Endothelial cell (in vitro differentiated cells): ENCODE data around the gene TPPP2. TPM values are rescaled to one million over a fixed set of nuclear protein-coding genes. Genes with fewer than 3 reads are reported as not detected.

Experiments used
- DNase-seq: peaks from one replicate; pipeline ENCODE4 v3.0.0; 2021; ENCODE audit warnings: low spot score
- H3K27ac Mint-ChIP-seq: one replicate; pipeline ENCODE4 v1.8.0; 2021; ENCODE audit warnings: mixed read lengths, inconsistent platforms; ENCODE audit not compliant: unreplicated experiment
- H3K27me3 Mint-ChIP-seq: one replicate; pipeline ENCODE4 v1.8.0; 2021; ENCODE audit warnings: mild to moderate bottlenecking, moderate library complexity, mixed read lengths, inconsistent platforms; ENCODE audit not compliant: unreplicated experiment
- H3K36me3 Mint-ChIP-seq: one replicate; pipeline ENCODE4 v1.8.0; 2021; ENCODE audit warnings: mild to moderate bottlenecking, low read depth, mixed read lengths, inconsistent platforms; ENCODE audit not compliant: unreplicated experiment
- H3K4me1 Mint-ChIP-seq: one replicate; pipeline ENCODE4 v1.8.0; 2021; ENCODE audit warnings: mild to moderate bottlenecking, mixed read lengths, inconsistent platforms; ENCODE audit not compliant: unreplicated experiment
- H3K4me3 Mint-ChIP-seq: one replicate; pipeline ENCODE4 v1.8.0; 2021; ENCODE audit warnings: mild to moderate bottlenecking, mixed read lengths, inconsistent platforms; ENCODE audit not compliant: unreplicated experiment
- H3K9me3 Mint-ChIP-seq: one replicate; pipeline ENCODE4 v1.8.0; 2021; ENCODE audit warnings: mixed read lengths, inconsistent platforms; ENCODE audit not compliant: unreplicated experiment
- total RNA-seq: library from RNA; stranded (reverse); fragmentation: NEBNext Ultra II Directional; extraction: Animal tissue kit (Norgen Biotek cat#: 25700); gene quantifications from one replicate; pipeline ENCODE4 v1.2.1, GENCODE V29; 2021; ENCODE audit not compliant: unreplicated experiment
- TF ChIP-seq, protein P1 (sequence below): fragments of 200-600 bp; sonication (generic); IDR thresholded peaks from one replicate; pipeline ENCODE4 v1.5.0; 2021; ENCODE audit warnings: antibody characterized with exemption; ENCODE audit not compliant: unreplicated experiment

Gene TPPP2
- total RNA-seq, 1 donor from 2014 or later = 0.62 TPM

DNA sequence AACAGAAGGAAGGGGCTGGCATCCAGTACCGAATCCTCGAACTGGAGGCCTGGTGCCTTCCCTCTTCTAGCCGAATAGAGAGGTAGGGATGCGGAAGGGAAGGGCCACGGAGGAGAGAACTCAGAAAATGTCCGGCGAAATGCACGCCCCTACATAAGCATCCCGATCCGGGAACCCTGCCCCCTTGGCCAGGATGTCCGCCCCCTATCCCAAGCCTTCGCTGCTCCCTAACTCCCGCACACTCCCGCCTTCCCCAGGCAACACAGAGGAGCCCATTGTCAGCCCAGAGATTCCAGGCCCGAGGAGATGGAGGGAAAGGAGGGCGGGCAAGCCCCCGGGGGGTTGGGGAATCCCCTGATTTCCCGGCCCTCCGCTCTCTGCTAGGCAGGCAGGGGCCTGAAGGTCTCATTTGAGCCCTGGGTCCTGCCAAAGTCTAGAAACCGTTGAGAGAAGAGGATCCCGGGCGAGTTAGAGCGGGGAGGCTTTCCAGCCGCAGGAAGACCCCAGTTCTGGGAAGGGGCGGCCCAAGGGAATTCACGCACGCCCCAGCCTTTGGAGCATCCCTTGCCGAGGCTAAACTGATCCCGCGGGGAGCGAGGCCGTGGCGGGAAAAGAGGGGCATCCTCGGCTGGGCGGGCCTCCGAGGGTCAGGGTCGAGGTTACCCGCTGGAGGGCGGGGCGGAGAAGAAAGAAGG, 39.5 kb downstream of the TPPP2 start:
- Mint-ChIP-seq H3K36me3 (peaks cover 5% of the 10 kb centered on the region), H3K27me3 (peaks cover 17% of the 10 kb centered on the region), H3K27ac (peak overlapping the region; percentile 73), H3K4me1 (peaks cover 15% of the 10 kb centered on the region), H3K4me3 (peak overlapping the region; percentile 78), H3K9me3 (no peaks in the 10 kb centered on the region)
- DNase-seq = peak; percentile 26
- TF ChIP-seq, protein P1, sequence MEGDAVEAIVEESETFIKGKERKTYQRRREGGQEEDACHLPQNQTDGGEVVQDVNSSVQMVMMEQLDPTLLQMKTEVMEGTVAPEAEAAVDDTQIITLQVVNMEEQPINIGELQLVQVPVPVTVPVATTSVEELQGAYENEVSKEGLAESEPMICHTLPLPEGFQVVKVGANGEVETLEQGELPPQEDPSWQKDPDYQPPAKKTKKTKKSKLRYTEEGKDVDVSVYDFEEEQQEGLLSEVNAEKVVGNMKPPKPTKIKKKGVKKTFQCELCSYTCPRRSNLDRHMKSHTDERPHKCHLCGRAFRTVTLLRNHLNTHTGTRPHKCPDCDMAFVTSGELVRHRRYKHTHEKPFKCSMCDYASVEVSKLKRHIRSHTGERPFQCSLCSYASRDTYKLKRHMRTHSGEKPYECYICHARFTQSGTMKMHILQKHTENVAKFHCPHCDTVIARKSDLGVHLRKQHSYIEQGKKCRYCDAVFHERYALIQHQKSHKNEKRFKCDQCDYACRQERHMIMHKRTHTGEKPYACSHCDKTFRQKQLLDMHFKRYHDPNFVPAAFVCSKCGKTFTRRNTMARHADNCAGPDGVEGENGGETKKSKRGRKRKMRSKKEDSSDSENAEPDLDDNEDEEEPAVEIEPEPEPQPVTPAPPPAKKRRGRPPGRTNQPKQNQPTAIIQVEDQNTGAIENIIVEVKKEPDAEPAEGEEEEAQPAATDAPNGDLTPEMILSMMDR = no peak

DNA sequence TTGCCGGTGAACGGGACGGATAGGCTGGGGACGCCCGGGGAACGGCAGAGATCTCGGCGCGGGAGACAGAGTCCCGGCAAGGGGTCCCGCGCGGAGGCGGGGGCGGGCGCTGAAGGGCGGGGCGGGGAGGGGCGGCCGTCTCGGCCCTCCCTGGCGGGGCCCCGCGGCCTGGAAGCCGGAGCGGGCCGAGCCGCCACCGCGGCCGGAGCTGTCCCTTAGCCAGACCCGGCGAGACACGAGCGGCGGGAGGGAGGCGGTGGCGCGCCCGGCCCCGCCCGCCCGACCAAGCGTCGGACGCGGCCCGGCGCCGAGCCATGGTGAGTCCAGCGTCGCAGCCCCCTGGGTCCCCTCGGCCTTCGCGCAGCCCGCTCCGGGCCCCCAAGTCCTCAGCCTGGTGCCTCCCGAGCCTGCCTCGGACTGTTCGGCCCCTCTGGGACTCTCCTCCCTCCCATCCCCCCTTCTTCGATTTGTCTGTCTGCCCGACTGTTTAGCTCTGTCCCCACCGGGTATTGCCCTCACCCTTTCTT, 40.1 kb downstream of the TPPP2 start, which contains the start of gene ARHGEF40:
TSS of gene ARHGEF40 (plus strand) at position 222 of the 527 bp plus-strand sequence. CDS start at position 315, 93 bp downstream.
- TF ChIP-seq, protein P1 = no peak
- no peaks in the 10 kb centered on the region for H3K9me3 Mint-ChIP-seq
- peak within 1 kb of the TSS; percentile 74 for H3K27ac Mint-ChIP-seq
- H3K4me3 Mint-ChIP-seq = peak within 1 kb of the TSS; percentile 90
- H3K36me3 Mint-ChIP-seq = peaks cover 5% of the 10 kb centered on the region
- H3K4me1 Mint-ChIP-seq = peaks cover 15% of the 10 kb centered on the region
- peak; percentile 38 for DNase-seq
- H3K27me3 Mint-ChIP-seq = peaks cover 19% of the 10 kb centered on the region

DNA sequence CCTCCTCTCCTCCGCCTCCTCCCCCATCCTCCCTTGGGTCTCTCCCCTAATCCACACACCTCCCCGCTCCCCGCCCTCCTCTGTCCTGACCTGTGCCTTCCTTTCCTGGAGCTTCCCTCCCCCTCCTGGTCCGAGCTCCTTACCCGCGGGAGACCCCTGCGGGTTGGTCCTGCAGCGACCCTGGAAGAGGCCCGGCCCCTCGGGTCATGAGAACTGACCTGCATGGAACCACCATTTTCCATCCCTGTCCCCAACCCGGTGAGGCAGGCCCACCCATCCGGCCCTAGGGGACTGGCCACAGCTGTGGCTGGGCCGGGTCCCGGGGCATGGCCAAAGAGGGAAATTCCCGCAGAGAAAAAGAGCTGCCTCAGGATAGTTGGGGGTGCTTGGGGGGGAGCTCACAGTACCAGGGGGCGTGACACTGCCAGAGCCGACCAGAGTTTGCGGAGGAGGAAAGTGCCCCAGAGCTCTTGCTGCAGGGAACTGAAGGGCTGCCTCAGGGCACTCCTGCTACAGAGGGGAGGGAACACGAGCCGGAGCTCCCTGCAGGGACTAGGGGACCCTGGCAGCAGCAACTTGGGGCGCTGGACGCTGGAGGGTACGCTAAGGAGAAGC, 40.7 kb downstream of the TPPP2 start:
- H3K9me3 Mint-ChIP-seq = no peaks in the 10 kb centered on the region
- DNase-seq = peak; percentile 51
- TF ChIP-seq, protein P1 = no peak
- peak overlapping the region; percentile 74 for H3K27ac Mint-ChIP-seq
- H3K4me1 Mint-ChIP-seq = peaks cover 15% of the 10 kb centered on the region
- H3K4me3 Mint-ChIP-seq = peak overlapping the region; percentile 90
- peaks cover 20% of the 10 kb centered on the region for H3K27me3 Mint-ChIP-seq
- peaks cover 8% of the 10 kb centered on the region for H3K36me3 Mint-ChIP-seq

DNA sequence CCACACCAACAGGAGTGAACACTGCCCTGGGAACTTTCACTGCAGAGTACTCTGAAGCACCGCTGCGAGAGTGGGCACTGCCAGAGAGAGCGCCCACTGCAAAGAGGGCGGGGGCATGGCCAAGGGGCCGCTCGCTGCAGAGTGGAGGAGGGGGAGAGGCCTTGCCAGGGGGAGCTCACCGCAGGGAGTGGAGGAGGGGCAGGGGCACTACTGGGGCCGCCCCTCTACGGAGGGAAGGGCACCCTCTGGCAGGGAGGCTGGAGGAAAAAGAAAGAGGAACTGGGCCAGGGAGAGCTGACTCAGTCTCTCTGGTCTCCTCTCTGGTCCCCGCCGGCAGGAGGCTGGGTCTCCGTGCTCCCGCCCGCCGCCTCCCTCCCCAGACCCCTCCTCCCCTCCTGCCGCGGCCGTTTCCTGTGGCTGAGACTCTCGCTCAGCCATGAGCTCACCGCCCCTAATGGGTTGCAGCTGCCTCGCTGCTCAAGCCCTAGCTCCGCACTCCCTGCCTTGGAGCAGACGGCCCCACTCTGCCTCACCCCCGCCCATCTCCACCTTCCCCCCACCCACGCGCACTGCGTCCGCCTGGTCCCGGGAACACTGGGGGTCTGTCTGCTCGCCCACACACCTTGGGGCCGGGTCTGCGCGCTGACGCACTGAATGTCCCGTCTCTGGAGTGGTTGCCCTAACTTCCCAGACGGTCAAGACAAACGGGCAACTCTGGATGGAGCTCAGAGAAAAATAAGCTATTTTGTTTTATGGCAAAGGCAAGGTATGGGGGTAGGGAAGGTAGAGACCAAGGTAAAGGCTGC, 41.4 kb downstream of the TPPP2 start:
- H3K4me3 Mint-ChIP-seq = peak overlapping the region; percentile 90
- H3K27me3 Mint-ChIP-seq = peaks cover 22% of the 10 kb centered on the region
- H3K4me1 Mint-ChIP-seq = peaks cover 15% of the 10 kb centered on the region
- peaks cover 14% of the 10 kb centered on the region for H3K36me3 Mint-ChIP-seq
- peak; percentile 73 for DNase-seq
- TF ChIP-seq, protein P1 = no peak
- peak overlapping the region; percentile 74 for H3K27ac Mint-ChIP-seq
- no peaks in the 10 kb centered on the region for H3K9me3 Mint-ChIP-seq
